Posterior cingulate gyrus (tissue), 11 donors: ENCODE results near the gene ANO1.

Experiments used
- DNase-seq, 10 donors: peaks; one replicate each; pipeline versions ENCODE4 v3.0.0 to v3.0.0-alpha.2; 2020 to 2021; ENCODE audit warnings: mixed read lengths in 3 of 10
- intact Hi-C: fragments of 100-400 bp; cut with DNase I; formaldehyde crosslinking; loops from one replicate; pipeline ENCODE4 v1.15.1; 2023

The ANO1 gene

DNA sequence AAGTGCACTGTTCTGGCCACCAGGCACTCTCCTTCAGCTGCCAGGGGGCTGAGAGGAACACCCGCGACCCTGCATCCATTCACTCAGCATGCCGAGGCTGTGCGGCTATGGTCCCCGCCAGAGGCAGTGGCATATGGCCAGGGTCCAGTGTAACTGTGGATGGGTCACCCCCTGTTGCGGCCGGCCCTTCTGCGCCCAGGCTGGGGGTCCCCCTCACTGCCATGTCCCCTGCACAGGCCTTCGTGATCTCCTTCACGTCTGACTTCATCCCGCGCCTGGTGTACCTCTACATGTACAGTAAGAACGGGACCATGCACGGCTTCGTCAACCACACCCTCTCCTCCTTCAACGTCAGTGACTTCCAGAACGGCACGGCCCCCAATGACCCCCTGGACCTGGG lies 104.1 kb downstream of the ANO1 start:
- intact Hi-C loops: no loop called here

DNA sequence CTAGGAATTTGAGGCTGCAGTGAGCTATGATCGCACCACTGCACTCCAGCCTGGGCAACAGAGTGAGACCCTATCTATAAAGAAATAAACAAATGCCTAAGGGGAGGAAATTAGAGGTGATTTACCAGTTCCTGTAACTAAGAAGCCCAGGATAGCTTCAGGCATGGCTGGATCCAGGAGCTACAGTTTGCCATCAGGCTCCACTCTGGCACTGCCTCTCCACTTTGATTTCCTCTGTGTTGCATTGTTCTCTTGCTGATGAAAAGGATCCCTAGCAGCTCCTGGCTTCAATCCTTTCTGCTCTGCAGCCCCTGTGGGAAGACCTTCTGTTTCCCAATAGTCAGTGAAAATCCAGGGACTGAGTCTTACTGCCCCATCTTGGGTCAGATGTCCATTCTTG lies 104.9 kb downstream of the ANO1 start:
- DNase-seq: no peak
- intact Hi-C loops: no loop called here

More for the DNA sequence above, 104.1 kb downstream of the ANO1 start:
- peak in 1 of 10 donors; percentile 73 for DNase-seq

DNA sequence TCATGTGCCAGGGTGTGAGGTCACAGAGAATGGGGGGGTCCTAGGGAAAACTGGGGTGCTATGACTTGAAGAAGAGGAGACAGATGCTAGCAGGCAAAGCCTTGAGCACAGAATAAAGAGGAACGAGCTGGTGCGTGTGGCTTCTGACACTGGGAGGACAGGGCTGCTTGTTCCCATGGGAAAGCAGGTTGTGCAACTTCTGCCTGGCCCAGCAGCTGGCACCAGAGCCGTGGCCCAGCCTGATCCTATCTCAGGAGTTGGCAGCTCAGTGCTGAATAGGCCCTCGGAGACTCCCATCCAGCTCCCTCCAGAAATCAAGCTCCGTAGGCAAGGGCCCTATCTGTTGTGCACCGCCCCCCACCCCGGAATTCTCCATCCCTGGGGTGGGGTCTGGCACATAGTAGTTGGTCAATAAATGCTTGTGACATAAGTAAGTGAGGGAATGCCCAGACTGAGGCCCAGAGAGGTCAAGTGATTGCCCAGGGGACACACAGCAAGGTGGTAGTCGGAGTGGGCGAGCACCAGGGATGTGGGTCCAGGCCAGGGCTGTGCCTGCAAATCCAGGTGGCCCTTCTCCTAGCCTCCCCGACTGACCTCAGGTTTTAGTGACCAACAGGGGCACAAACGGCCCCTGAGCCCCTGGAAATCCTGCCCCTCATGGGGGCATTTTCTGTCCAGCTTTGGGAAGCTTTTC lies 105.5 kb downstream of the ANO1 start:
- intact Hi-C loops: no loop called here
- DNase-seq: peak in 1 of 10 donors; percentile 80

DNA sequence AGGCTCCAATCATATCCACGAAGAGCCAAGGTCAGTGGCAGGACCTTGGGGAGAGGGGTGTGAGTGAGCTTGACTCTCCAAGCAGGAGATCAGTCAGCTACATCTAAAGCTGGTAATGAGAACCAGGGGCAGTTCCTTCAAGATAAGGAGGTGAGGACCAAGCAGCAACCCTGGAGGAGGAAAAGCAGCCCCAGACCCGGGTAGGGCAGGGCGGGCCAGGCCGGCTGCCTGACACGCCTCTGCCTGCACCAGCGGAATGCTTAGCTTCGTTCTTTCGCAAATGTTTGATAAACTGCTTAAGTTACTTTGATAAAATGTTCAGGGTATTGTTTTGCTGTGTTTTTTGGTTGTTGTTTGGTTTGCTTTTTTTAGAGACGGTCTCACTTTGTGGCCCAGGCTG lies 106.3 kb downstream of the ANO1 start:
- peak in 1 of 10 donors; percentile 77 for DNase-seq
- intact Hi-C loops: no loop called here

DNA sequence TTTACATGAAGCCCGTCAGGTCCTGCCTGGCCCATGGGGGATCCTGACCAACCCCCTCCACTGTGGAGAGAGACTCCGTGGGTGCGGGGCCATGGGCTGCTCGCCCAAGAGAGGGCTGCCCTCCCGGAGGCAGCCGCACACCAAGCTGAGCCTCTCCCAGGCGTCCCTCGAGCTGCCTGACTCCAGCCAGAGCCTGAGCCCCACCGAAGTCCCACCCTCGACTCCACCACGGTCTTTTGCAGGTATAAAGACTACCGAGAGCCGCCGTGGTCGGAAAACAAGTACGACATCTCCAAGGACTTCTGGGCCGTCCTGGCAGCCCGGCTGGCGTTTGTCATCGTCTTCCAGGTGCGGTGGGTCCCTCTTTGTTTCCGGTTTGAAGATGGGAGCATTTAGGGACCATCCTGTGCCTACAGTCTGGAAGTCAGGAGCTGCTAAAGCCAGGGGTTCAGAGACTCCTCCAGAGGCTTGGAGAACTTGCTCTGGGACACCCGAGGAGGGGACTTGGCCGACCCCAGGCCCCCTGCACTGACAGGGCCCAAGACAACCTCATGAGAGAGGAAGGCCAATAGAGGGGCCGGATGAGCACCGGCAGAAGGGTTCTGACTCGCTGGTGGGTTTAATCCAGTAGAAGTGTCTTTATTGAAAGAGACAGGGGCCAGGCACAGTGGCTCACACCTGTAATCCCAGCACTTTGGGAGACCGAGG lies 107.4 kb downstream of the ANO1 start:
- intact Hi-C loops: no loop called here
- DNase-seq: peak in 1 of 10 donors; percentile 66

DNA sequence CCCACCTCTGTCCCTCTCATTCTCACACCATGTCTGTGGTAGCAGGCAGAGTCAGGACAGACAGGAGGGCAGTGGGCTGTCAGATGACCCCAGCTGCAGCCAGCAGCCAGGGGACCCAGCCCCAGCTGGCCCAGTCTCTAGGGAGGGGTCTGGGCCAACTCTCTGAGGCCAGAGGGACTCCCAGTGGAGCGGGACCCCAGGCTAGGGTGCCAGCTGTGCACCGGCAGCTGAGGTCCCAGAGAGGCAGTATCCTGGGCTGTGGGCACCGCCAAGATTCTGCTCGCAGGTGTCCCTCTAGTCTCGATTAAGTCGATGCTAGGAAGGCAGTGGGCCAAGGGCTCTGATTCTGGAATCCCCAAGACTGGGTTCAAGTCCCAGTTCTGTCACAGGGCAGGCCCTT lies 108.3 kb downstream of the ANO1 start:
- intact Hi-C loops: no loop called here
- no peak for DNase-seq

DNA sequence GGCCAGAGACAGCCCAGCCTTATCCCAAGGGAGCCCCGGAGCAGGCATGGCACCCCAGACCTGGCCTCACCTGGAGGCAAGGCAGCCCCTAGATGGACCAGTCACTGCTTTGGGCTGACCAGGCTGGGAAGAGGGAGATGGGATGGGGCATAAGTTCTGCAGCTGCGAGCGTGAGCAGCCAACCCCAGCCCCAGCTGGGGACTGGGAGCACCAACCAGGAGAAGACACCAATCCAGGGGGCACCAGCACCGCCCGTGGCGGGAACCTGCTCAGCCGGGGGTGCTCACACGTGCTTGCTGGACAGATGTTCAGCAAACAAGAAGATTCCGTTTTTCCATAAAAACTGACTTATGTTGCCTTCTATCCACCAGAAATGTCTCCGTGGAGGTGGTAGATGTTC lies 108.8 kb downstream of the ANO1 start:
- intact Hi-C loops: no loop called here
- DNase-seq: peak in 1 of 10 donors; percentile 69

DNA sequence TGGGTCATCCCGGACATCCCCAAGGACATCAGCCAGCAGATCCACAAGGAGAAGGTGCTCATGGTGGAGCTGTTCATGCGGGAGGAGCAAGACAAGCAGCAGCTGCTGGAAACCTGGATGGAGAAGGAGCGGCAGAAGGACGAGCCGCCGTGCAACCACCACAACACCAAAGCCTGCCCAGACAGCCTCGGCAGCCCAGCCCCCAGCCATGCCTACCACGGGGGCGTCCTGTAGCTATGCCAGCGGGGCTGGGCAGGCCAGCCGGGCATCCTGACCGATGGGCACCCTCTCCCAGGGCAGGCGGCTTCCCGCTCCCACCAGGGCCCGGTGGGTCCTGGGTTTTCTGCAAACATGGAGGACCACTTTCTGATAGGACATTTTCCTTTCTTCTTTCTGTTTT lies 109.7 kb downstream of the ANO1 start:
- peak in 1 of 10 donors; percentile 74 for DNase-seq
- intact Hi-C loops: no loop called here

DNA sequence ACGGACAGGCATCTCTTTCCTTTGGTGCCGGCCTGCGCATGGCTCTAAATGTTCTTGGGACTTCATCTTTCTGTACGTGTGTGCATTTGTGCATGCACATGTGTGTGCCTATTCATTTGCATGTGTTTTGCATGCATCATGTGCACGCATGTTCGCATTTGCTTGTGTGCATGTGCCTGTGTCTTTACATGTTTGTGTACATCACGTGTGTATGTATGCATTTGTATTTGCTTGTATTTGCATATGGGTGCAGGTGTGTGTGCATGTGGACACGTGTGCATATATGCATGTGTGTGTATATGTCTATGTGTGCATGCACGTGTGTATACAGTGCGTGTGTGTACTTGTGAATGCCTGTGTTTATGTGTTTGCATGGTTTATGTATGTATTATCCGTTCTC lies 111.5 kb downstream of the ANO1 start:
- DNase-seq: no peak
- intact Hi-C loops: no loop called here

DNA sequence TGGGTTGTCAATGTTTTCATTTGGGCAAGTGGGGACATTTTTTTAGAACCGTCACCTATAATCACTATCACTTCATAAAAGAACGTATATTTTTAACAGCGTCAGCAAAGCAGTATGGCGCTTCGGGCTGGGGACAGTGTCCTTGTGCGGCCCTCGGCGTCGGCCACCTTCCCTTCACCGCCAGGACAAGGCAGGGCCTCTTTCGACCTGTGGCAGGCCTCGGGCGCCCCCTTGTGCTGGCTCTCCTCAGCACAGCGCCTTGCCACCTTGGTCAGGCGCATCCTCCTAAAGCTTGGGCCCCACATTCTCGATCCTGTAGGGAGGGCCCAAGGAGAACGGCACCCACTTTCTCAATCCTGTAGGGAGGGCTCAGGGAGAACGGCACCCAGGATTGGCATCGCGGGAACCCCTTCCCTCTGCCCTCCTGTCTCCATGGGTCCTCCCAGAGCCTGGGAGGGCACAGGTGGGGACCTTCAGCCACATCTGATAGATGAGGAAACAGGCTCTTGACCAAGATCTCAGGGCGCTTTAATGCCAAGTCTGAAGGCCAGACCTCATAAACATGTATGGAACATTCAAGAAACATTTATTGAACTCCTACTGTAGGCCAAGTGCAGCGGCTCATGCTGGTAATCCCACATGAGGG lies 113.5 kb downstream of the ANO1 start:
- peak in 9 of 10 donors; percentile 36 to 92 (median 65) for DNase-seq
- intact Hi-C loops: no loop called here

DNA sequence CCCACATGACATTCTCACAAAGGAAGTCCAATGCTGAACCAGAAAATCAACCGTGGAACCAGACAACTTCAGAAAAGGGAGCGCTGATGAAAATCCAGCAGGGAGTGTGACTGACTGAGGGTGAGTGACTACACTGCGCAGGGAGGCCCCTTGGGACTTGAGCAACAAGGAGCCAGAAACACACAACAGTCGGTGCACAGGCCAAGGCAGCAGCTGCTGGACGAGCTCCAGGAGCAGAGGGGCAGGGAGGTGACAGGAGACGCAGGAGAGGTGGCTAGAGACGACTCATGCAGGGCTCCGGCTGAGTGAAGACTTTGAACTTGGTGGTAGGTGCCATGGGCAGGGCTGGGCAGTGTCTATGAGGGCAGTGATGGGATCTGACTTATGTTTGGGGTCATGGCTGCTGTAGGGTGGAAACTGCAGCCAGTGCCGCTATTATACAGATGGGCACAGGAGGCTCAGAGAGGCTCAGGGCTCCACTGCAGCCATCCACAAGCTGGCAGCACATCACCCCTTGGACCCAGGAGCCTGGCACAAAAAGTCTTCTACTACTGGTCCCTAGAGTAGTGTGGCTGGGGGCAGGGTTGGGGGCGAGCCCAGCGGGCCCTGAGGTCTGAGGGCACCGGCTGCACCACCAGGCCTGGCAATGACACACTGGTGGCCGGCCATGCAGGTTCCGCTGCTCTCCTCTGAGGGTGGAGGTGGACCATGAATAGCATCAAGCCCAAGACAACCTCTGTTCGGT lies 114.7 kb downstream of the ANO1 start:
- peak in 3 of 10 donors; percentile 31 to 69 (median 62) for DNase-seq
- intact Hi-C loops: no loop called here

DNA sequence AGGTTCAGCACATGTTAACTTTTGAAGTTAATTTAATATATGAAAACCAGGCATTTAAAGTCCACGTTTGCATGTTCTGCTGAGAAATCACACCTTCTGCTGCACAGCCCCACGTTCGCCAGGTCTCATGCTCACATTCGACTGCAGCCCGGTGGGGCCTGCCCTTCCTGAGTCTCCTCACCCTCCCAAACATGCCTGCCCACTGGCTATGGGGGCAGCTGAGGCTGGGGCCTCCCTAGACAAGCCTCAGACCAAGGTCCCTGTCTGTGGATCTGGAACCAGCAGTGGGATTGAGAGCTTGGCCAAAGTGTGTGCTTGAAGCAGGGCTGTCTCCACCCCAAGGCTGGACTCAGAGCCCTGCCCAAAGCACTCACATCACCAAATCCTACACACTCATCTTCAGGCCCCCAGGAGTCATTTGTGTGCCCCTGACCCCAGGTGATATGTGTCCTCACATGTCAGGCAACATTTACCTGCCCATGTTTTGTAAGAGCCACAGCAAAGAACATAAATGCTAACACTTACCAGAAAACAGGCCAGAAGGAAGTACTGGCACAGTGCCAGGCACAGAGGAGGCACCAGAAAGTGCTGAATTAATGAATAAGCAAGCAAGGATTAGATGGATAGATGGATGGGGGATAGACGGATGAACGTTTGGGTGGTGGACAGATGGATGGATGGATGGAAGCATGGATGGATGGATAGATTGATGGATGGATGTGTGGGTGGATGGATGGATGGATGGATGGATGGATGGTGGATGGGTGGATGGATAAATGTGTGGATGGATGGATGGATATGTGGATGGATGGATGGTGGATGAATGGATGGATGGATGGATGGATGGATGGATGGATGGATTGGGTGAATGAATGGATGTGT lies 115.5 kb downstream of the ANO1 start:
- DNase-seq: peak in 2 of 10 donors; percentile 35 to 55
- intact Hi-C loops: no loop called here

DNA sequence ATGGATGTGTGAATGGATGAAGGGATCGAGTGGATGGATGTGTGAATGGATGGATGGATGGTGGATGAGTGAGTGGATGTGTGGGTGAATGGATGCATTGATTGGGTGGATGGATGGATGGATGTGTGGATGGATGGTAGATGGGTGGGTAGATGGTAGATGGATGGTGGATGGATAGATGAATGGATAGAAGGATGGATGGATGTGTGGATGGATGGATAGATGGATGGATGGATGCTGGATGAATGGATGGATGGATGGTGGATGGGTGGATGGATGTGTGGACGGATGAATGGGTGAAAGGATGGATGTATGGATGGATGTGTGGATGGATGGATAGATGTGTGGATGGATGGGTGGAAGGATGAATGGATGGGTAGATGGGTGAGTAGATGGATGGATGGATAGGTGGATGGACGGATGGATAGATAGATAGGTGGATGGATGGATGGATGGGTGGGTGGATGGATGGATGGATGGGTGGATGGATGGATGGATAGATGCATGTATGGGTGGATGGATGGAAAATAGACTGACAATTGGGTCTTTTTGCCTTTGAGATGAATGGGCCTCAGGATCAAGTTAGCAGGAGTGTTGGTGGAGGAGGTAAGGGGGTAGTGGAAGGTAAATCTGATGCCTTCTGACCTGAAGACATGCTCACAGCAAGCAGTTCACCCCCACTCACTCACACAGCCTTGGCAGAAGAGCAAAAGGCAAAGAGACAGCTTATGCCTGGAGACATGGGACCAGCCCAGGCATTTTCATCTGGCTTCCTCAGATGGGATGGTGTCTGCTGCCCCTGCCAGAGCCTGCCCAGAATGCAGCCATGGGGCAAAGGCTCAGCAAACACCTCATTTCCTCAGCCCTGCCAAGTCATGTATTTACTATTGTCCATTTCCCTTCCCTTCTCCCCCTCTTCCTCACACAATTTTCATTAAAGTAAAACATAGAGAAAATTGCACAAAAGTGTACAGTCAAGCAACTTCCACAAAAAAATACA lies 117.0 kb downstream of the ANO1 start:
- DNase-seq: peak in 1 of 10 donors; percentile 8
- intact Hi-C loops: no loop called here

DNA sequence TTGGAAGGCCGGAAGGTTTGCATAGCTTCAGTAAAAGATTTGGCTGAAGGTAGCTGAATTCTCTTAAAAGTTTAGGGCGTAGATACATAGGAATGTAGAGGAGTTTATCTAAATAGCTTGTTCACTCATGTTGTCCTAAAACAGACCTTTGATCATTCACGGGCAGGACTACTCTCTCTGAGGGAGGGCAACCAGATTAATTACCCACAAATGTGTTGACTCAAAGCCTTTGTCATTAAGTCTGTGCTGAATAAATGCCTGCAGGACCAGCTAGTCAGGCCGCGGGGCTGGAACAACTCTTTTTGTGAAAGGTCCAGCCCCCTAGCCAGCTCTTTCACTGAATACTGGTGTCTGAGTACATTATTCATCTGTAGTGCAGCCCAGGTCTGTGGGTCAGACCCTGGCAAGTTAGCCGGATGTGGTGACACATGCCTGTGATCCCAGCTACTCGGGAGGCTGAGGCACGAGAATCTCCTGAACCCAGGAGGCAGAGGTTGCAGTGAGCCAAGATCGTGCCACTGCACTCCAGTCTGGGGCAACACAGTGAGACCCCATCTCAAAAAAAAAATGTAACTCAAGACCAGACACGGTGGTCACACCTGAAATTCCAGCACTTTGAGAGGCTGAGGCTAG lies 122.2 kb downstream of the ANO1 start:
- intact Hi-C loops: loop anchor here (5.0 kb wide), 1 partner anchor 72 kb away; the partner anchor contains the start of gene PPFIA1
- peak in 2 of 10 donors; percentile 62 to 66 for DNase-seq

DNA sequence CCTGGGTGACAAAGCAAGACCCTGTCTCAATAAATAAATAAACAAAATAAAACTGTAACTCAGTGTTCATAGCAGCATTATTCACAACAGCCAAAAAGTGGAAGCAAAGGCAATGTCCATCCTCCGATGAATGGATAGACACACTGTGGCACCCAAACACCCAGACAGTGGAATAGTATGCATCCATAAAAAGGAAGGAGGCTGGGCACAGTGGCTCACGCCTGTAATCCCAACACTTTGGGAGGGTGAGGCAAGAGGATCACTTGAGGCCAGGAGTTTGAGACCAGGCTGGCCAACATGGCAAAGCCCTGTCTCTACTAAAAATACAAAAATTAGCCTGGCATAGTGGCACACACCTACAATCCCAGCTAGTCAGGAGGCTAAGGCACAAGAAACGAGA lies 122.9 kb downstream of the ANO1 start:
- peak in 2 of 10 donors; percentile 12 to 18 for DNase-seq
- intact Hi-C loops: loop anchor here (5.0 kb wide), 1 partner anchor 71 kb away; the partner anchor contains the start of gene PPFIA1

DNA sequence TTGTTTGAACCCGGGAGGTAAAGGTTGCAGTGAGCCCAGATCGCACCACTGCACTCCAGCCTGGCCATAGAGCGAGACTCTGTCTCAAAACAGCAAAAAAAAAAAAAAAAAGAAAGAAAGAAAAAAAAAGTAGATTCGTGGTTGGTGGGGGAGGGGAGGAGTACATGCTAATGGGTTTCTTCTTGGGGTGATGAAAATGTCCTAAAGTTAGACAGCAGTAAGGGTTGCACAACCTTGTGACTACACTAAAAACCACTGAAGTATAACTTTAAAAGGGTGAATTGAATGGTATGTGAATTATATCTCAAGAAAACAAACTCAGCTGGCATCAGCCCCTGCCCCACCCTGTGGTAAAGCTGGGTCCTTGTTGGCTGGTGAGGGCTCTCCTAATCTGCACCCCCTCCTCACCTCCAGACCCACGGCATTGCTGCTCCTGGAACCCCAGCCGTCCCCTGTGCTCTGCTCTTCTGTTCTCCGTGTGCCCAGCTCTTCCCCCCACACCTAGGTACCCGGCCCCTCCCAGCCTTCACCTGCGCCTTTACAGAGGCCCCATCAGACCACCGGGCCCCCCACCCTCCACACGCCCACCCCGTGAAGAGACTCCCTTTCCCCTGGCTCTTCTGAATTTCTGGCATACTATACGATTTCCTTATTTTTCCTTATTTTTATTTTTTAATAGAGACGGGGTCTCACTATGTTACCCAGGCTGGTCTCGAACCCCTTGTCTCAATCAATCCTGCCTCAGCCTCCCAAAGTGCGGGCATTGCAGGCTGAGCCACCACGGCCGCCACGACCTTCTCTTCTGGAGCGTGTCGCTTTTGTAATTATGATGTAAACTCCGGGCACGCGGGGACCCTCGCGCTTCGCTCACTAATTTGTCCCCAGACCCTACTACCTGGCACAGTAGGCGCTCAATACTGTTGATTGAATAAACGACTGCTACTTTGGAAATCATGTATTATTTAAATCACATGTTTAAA lies 124.1 kb downstream of the ANO1 start:
- DNase-seq: peak in 2 of 10 donors; percentile 67 to 80
- intact Hi-C loops: loop anchor here (5.0 kb wide), 1 partner anchor 70 kb away; the partner anchor contains the start of gene PPFIA1
